Caco-2 (cell line): ENCODE data around the gene XAGE2. TPM values are rescaled to one million over a fixed set of nuclear protein-coding genes. Genes with fewer than 3 reads are reported as not detected.

Experiments
- BruUV-seq: library from RNA; stranded (reverse); fragments of 400-500 nt; replicated peaks from 2 replicates; lab custom pipeline; 2021; lab: Mats Ljungman, UMichigan
- CTCF ChIA-PET: fragments of 300-600 bp; sonication (Branson Sonifier 250); formaldehyde crosslinking; loops from one replicate; lab custom pipeline; 2022; ENCODE audit warnings: antibody characterized with exemption; lab: Charles Lee
- POLR2A ChIA-PET: fragments of 300-600 bp; sonication (Branson Sonifier 250); formaldehyde crosslinking; loops from one replicate; lab custom pipeline; 2022; ENCODE audit warnings: antibody characterized with exemption; lab: Charles Lee
- DNase-seq, 2 experiments: peaks; one replicate each; pipeline versions ENCODE4 v3.0.0 to v3.0.0-alpha.2; 2020 to 2022
- H3K27me3 ChIP-seq: replicated peaks from 2 replicates; pipeline ENCODE4 v1.6.0; 2011; ENCODE audit warnings: low read length; ENCODE audit not compliant: control insufficient read depth, insufficient read depth
- H3K36me3 ChIP-seq: 2 replicates; pipeline ENCODE4 v1.5.1; 2011; ENCODE audit warnings: low read length; ENCODE audit not compliant: control insufficient read depth, insufficient read depth
- H3K4me1 ChIP-seq: fragments of 250-450 bp; sonication (Bioruptor Pico); 2 replicates; pipeline ENCODE4 v1.5.1; 2020; ENCODE audit warnings: mild to moderate bottlenecking
- H3K4me3 ChIP-seq: 2 replicates; pipeline ENCODE4 v1.5.1; 2011; ENCODE audit warnings: low read depth, mild to moderate bottlenecking, control low read depth, low read length
- H3K9me3 ChIP-seq: fragments of 250-450 bp; sonication (Bioruptor Pico); 2 replicates; pipeline ENCODE4 v1.5.1; 2020; ENCODE audit warnings: mild to moderate bottlenecking, moderate library complexity
- H3K27ac Mint-ChIP-seq: one replicate; pipeline ENCODE4 v1.8.0; 2022; ENCODE audit warnings: mixed read lengths; ENCODE audit not compliant: unreplicated experiment
- H3K27me3 Mint-ChIP-seq: one replicate; pipeline ENCODE4 v1.8.0; 2022; ENCODE audit warnings: mixed read lengths; ENCODE audit not compliant: insufficient read depth, unreplicated experiment
- H3K36me3 Mint-ChIP-seq: one replicate; pipeline ENCODE4 v1.8.0; 2022; ENCODE audit warnings: mild to moderate bottlenecking, mixed read lengths; ENCODE audit not compliant: insufficient read depth, unreplicated experiment
- H3K4me1 Mint-ChIP-seq: one replicate; pipeline ENCODE4 v1.8.0; 2022; ENCODE audit warnings: low read depth, mixed read lengths; ENCODE audit not compliant: unreplicated experiment
- H3K4me3 Mint-ChIP-seq: one replicate; pipeline ENCODE4 v1.8.0; 2022; ENCODE audit warnings: mild to moderate bottlenecking, moderate library complexity, mixed read lengths; ENCODE audit not compliant: unreplicated experiment
- H3K9me3 Mint-ChIP-seq: one replicate; pipeline ENCODE4 v1.8.0; 2022; ENCODE audit warnings: mixed read lengths; ENCODE audit not compliant: unreplicated experiment
- intact Hi-C: fragments of 100-400 bp; cut with micrococcal nuclease; formaldehyde crosslinking; loops from one replicate; pipeline ENCODE4 v1.10.0; 2022; ENCODE audit not compliant: unreplicated experiment
- total RNA-seq: library from RNA; stranded (reverse); gene quantifications from 2 replicates; pipeline ENCODE4 v1.2.3, GENCODE V29; 2022
- TF ChIP-seq, protein P1 (sequence below), 2 experiments: fragments of 200-600 bp in 1 of 2; IDR thresholded peaks; 1 replicate in 1 of 2; 2 replicates in 1 of 2; pipeline versions ENCODE4 v1.5.1 to v1.8.0; 2011 to 2022; ENCODE audit warnings: antibody characterized with exemption in 1 of 2, control low read depth in 1 of 2, inconsistent platforms in 1 of 2, low read depth in 1 of 2, low read length in 1 of 2, mild to moderate bottlenecking in 1 of 2, moderate library complexity in 1 of 2; ENCODE audit not compliant: insufficient read depth in 1 of 2, severe bottlenecking in 1 of 2, unreplicated experiment in 1 of 2

Gene XAGE2
- total RNA-seq, 1 experiment from 2014 or later = 2.8 TPM

DNA sequence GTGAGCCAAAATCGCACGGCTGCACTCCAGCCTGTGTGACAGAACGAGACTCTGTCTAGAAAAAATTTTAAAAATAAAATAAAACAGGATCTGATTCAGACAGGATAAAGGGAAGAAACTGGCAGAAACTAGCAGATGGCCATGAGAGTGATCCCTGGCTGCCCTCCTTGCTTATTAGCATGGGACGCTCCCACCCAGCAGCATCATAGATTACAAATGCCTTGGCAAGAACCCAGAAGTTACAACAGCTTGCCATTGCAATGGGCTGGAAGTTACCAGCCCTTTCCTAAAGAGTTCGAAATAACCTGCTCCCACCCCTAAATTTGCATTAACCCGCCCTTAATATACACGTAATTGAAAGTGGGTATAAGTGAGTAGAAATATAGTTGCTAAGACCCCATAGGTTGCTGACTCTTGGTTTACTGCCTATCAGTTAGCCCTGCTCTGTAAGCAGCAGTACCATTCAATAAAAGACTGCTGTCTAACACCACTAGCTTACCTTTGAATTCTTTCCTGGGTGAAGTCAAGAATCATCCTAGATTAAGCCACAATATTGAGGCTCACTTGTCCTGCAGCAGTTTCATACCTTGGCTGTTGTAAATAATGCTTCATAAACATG is 9.1 kb upstream of the XAGE2 start:
- POLR2A ChIA-PET = no interaction called here
- TF ChIP-seq, protein P1, sequence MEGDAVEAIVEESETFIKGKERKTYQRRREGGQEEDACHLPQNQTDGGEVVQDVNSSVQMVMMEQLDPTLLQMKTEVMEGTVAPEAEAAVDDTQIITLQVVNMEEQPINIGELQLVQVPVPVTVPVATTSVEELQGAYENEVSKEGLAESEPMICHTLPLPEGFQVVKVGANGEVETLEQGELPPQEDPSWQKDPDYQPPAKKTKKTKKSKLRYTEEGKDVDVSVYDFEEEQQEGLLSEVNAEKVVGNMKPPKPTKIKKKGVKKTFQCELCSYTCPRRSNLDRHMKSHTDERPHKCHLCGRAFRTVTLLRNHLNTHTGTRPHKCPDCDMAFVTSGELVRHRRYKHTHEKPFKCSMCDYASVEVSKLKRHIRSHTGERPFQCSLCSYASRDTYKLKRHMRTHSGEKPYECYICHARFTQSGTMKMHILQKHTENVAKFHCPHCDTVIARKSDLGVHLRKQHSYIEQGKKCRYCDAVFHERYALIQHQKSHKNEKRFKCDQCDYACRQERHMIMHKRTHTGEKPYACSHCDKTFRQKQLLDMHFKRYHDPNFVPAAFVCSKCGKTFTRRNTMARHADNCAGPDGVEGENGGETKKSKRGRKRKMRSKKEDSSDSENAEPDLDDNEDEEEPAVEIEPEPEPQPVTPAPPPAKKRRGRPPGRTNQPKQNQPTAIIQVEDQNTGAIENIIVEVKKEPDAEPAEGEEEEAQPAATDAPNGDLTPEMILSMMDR (IDR thresholded peaks at IDR 0.05; ENCODE audit: insufficient read depth in 1 of 2, low read depth in 1 of 2, low read length in 1 of 2, severe bottlenecking in 1 of 2, unreplicated experiment in 1 of 2) = no peak
- DNase-seq = no peak
- H3K36me3 Mint-ChIP-seq = no peaks in the 10 kb centered on the region
- intact Hi-C loops = no loop called here
- no peak overlapping the region for H3K4me3 ChIP-seq
- CTCF ChIA-PET = no interaction called here
- no peak overlapping the region for H3K27ac Mint-ChIP-seq
- H3K4me1 Mint-ChIP-seq = no peaks in the 10 kb centered on the region
- no peak overlapping the region for H3K4me3 Mint-ChIP-seq
- H3K4me1 ChIP-seq = no peaks in the 10 kb centered on the region
- H3K36me3 ChIP-seq = no peaks in the 10 kb centered on the region
- H3K9me3 Mint-ChIP-seq = no peaks in the 10 kb centered on the region
- BruUV-seq = no TSS peak
- H3K27me3 ChIP-seq = no peaks in the 10 kb centered on the region
- H3K27me3 Mint-ChIP-seq = no peaks in the 10 kb centered on the region
- no peaks in the 10 kb centered on the region for H3K9me3 ChIP-seq

DNA sequence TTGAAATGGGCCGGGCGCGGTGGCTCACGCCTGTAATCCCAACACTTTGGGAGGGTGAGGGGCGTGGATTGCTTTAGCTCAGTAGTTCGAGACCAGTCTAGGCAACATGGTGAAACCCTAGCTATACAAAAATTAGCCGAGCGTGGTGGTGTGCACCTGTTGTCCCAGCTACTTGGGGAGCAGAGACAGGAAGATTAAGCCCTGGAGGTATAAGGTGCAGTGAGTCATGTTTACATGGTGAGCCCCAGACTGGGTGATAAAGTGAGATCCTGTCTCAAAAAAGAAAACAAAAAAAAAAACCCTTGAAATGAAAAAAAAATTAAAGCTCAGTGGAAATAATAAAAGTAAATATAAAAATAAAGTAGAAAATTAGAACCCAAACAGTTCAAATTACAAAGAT is 6.9 kb upstream of the XAGE2 start:
- BruUV-seq = no TSS peak
- no peak overlapping the region for H3K4me3 ChIP-seq
- H3K27me3 Mint-ChIP-seq = no peaks in the 10 kb centered on the region
- no peaks in the 10 kb centered on the region for H3K9me3 ChIP-seq
- ChIA-PET POLR2A (no interaction called here), CTCF (no interaction called here)
- H3K27me3 ChIP-seq = no peaks in the 10 kb centered on the region
- no peaks in the 10 kb centered on the region for H3K4me1 ChIP-seq
- H3K36me3 ChIP-seq = no peaks in the 10 kb centered on the region
- no peaks in the 10 kb centered on the region for H3K4me1 Mint-ChIP-seq
- H3K36me3 Mint-ChIP-seq = no peaks in the 10 kb centered on the region
- no peak for DNase-seq
- H3K27ac Mint-ChIP-seq = no peak overlapping the region
- intact Hi-C loops = no loop called here
- TF ChIP-seq, protein P1 (IDR thresholded peaks at IDR 0.05; ENCODE audit: insufficient read depth in 1 of 2, low read depth in 1 of 2, low read length in 1 of 2, severe bottlenecking in 1 of 2, unreplicated experiment in 1 of 2) = no peak
- no peak overlapping the region for H3K4me3 Mint-ChIP-seq
- no peaks in the 10 kb centered on the region for H3K9me3 Mint-ChIP-seq

DNA sequence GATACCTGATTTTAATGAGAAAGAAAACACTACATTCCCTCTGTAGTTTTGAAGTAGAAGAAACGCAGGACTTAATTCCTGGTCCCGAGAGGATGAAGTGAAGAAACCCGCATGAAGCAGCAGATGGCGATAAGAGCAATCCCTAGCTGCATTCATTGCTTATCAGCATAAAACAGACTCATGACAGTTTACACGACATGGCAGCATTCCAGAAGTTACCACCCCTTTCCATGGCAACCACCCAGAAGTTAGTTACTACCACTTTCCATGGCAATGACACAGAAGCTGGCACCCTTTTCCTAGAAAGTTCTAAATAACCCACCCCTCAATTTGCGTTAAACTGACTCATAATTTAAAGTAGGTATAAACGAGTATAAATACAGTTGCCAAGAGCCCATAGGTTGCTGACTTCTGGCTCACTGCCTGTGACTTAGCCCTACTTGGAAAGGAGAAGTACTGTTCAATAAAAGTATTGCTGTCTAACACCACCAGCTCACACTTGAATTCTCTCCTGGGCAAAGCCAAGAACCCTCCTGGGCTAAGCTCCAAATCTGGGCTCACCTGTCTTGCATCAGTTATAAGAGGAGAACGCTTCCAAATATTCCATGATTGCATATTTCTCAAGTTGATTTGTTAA is 5.5 kb upstream of the XAGE2 start:
- no peaks in the 10 kb centered on the region for H3K9me3 Mint-ChIP-seq
- no peaks in the 10 kb centered on the region for H3K36me3 Mint-ChIP-seq
- BruUV-seq = no TSS peak
- Histone ChIP-seq H3K4me3 (no peak overlapping the region), H3K27me3 (no peaks in the 10 kb centered on the region), H3K9me3 (no peaks in the 10 kb centered on the region), H3K4me1 (no peaks in the 10 kb centered on the region), H3K36me3 (no peaks in the 10 kb centered on the region)
- H3K4me3 Mint-ChIP-seq = no peak overlapping the region
- H3K27me3 Mint-ChIP-seq = no peaks in the 10 kb centered on the region
- POLR2A ChIA-PET = no interaction called here
- intact Hi-C loops = no loop called here
- CTCF ChIA-PET = no interaction called here
- TF ChIP-seq, protein P1 (IDR thresholded peaks at IDR 0.05; ENCODE audit: insufficient read depth in 1 of 2, low read depth in 1 of 2, low read length in 1 of 2, severe bottlenecking in 1 of 2, unreplicated experiment in 1 of 2) = no peak
- DNase-seq = no peak
- no peaks in the 10 kb centered on the region for H3K4me1 Mint-ChIP-seq
- no peak overlapping the region for H3K27ac Mint-ChIP-seq
